HEK293 (cell line): ENCODE results near the gene LLGL1.

Experiments
- CTCF ChIA-PET: fragments of 350-600 bp; formaldehyde crosslinking; extraction: SDS; loops from one replicate; lab custom pipeline; 2021; ENCODE audit warnings: antibody characterized with exemption; lab: Yijun Ruan, JAX
- POLR2A ChIA-PET: fragments of 300-600 bp; formaldehyde crosslinking; extraction: SDS; loops from one replicate; lab custom pipeline; 2020; ENCODE audit warnings: antibody characterized with exemption, inconsistent platforms; lab: Yijun Ruan, JAX
- H3K27ac ChIP-seq: fragments of 200-500 bp; sonication (Bioruptor generic); 2 replicates; pipeline ENCODE4 v1.5.1; 2014; ENCODE audit warnings: low read depth, low read length, control low read depth, inconsistent platforms; ENCODE audit errors: extremely low read depth
- H3K36me3 ChIP-seq, 2 experiments: fragments of 200-500 bp in 1 of 2; sonication (Bioruptor generic) in 1 of 2; 1 replicate in 1 of 2; 2 replicates in 1 of 2; pipeline ENCODE4 v1.5.1; 2014 to 2017; ENCODE audit warnings: inconsistent platforms in 2 of 2, low read length in 2 of 2; ENCODE audit not compliant: control insufficient read depth in 2 of 2, insufficient read depth in 1 of 2
- H3K4me1 ChIP-seq: fragments of 200-500 bp; sonication (Bioruptor generic); 2 replicates; pipeline ENCODE4 v1.5.1; 2014; ENCODE audit warnings: mild to moderate bottlenecking, low read length, inconsistent platforms; ENCODE audit not compliant: control insufficient read depth, insufficient read depth
- H3K4me3 ChIP-seq: 2 replicates; pipeline ENCODE4 v1.5.1; 2011; ENCODE audit warnings: low read depth, mild to moderate bottlenecking, control low read depth, low read length, moderate library complexity
- H3K9me3 ChIP-seq: fragments of 200-500 bp; sonication (Bioruptor generic); 2 replicates; pipeline ENCODE4 v1.5.1; 2014; ENCODE audit warnings: low read depth, low read length, inconsistent platforms; ENCODE audit not compliant: control insufficient read depth, insufficient read depth
- AEBP2 ChIP-seq: fragments of 450-650 bp; formaldehyde crosslinking; IDR thresholded peaks from 2 replicates; pipeline ENCODE4 v1.5.1; 2016; ENCODE audit warnings: missing biosample characterization, missing genetic modification characterization, borderline replicate concordance
- PATZ1 ChIP-seq: fragments of 450-650 bp; formaldehyde crosslinking; IDR thresholded peaks from 2 replicates; pipeline ENCODE4 v1.5.1; 2016; ENCODE audit warnings: missing biosample characterization, missing genetic modification characterization
- PBX3 ChIP-seq: sonication (generic); formaldehyde crosslinking; IDR thresholded peaks from 2 replicates; pipeline ENCODE4 v1.8.1; 2022; ENCODE audit warnings: mild to moderate bottlenecking, moderate library complexity, missing genetic modification reagents
- SCRT1 ChIP-seq: fragments of 450-650 bp; formaldehyde crosslinking; IDR thresholded peaks from 2 replicates; pipeline ENCODE4 v1.5.1; 2016; ENCODE audit warnings: missing biosample characterization, missing genetic modification characterization, borderline replicate concordance
- SP3 ChIP-seq: fragments of 450-650 bp; formaldehyde crosslinking; IDR thresholded peaks from 2 replicates; pipeline ENCODE4 v1.5.1; 2016; ENCODE audit warnings: missing biosample characterization, missing genetic modification characterization
- ZBTB49 ChIP-seq: fragments of 450-650 bp; formaldehyde crosslinking; IDR thresholded peaks from 2 replicates; pipeline ENCODE4 v1.5.1; 2016; ENCODE audit warnings: missing biosample characterization, missing genetic modification characterization, low read depth
- ZFP69B ChIP-seq: fragments of 450-650 bp; formaldehyde crosslinking; IDR thresholded peaks from 2 replicates; pipeline ENCODE4 v1.5.1; 2016; ENCODE audit warnings: missing biosample characterization, missing genetic modification characterization
- ZNF239 ChIP-seq: fragments of 450-650 bp; formaldehyde crosslinking; IDR thresholded peaks from 2 replicates; pipeline ENCODE4 v1.5.1; 2016; ENCODE audit warnings: missing biosample characterization, missing genetic modification characterization
- ZNF433 ChIP-seq: fragments of 450-650 bp; formaldehyde crosslinking; IDR thresholded peaks from 2 replicates; pipeline ENCODE4 v1.5.1; 2016; ENCODE audit warnings: missing biosample characterization, missing genetic modification characterization, low read depth
- ZNF501 ChIP-seq: fragments of 450-650 bp; formaldehyde crosslinking; IDR thresholded peaks from 2 replicates; pipeline ENCODE4 v1.5.1; 2016; ENCODE audit warnings: missing biosample characterization, missing genetic modification characterization
- ZNF561 ChIP-seq: fragments of 450-650 bp; IDR thresholded peaks from 2 replicates; pipeline ENCODE4 v1.5.1; 2018; ENCODE audit warnings: missing biosample characterization, missing genetic modification characterization, borderline replicate concordance
- ZNF600 ChIP-seq: fragments of 450-650 bp; formaldehyde crosslinking; IDR thresholded peaks from 2 replicates; pipeline ENCODE4 v1.5.1; 2016; ENCODE audit warnings: missing biosample characterization, missing genetic modification characterization
- ZNF626 ChIP-seq: fragments of 450-650 bp; sonication (Bioruptor Pico); formaldehyde crosslinking; IDR thresholded peaks from 2 replicates; pipeline ENCODE4 v1.5.1; 2018; ENCODE audit warnings: missing biosample characterization, missing genetic modification characterization, inconsistent platforms
- ZNF629 ChIP-seq: fragments of 450-650 bp; formaldehyde crosslinking; IDR thresholded peaks from 2 replicates; pipeline ENCODE4 v1.5.1; 2017; ENCODE audit warnings: missing biosample characterization, missing genetic modification characterization
- ZNF639 ChIP-seq: fragments of 450-650 bp; formaldehyde crosslinking; IDR thresholded peaks from 2 replicates; pipeline ENCODE4 v1.5.1; 2016; ENCODE audit warnings: missing biosample characterization, missing genetic modification characterization
- ZNF692 ChIP-seq: fragments of 450-650 bp; formaldehyde crosslinking; IDR thresholded peaks from 2 replicates; pipeline ENCODE4 v1.5.1; 2016; ENCODE audit warnings: missing biosample characterization, missing genetic modification characterization
- ZNF785 ChIP-seq: fragments of 450-650 bp; formaldehyde crosslinking; IDR thresholded peaks from 2 replicates; pipeline ENCODE4 v1.5.1; 2016; ENCODE audit warnings: missing biosample characterization, missing genetic modification characterization

The LLGL1 gene

GRCh38 chr17:18201108-18201507 is 24.3 kb upstream of the LLGL1 start (continued):
- TF ChIP-seq ZBTB49 (tag by site-specific recombination) (no peak), ZNF785 (tag by site-specific recombination) (no peak), ZNF561 (no peak), ZNF626 (tag by site-specific recombination) (no peak), ZNF639 (no peak), SP3 (no peak)

GRCh38 chr17:18203308-18203707 is 22.1 kb upstream of the LLGL1 start:
- TF ChIP-seq ZNF785 (tag by site-specific recombination) (no peak), ZNF433 (tag by site-specific recombination) (no peak), ZFP69B (tag by site-specific recombination) (no peak), PBX3 (CRISPR knock-in tag) (no peak), SCRT1 (tag by site-specific recombination) (no peak), AEBP2 (tag by site-specific recombination) (no peak), ZNF629 (no peak), ZNF692 (tag by site-specific recombination) (no peak), ZNF239 (tag by site-specific recombination) (no peak), ZNF501 (tag by site-specific recombination) (no peak)
- POLR2A ChIA-PET = interaction anchor here (0.7 kb wide), 1 partner anchor 1077 kb away, joined by 9 read pairs; no protein-coding TSS in a partner anchor
- H3K4me3 ChIP-seq = no peak overlapping the region

GRCh38 chr17:18205861-18206260 is 19.6 kb upstream of the LLGL1 start:
- ChIA-PET CTCF (interaction anchor here (0.8 to 4.5 kb wide), 4 partner anchors 11 to 64 kb away, joined by 3 to 22 read pairs (median 4); no protein-coding TSS in a partner anchor), POLR2A (no interaction called here)
- no peak overlapping the region for H3K4me3 ChIP-seq
- H3K27ac ChIP-seq = no peak overlapping the region
- no peak for TF ChIP-seq PATZ1 (tag by site-specific recombination)
- TF ChIP-seq ZNF600 (tag by site-specific recombination) = peak; percentile 44; the same call in 1 of the 2 replicates
- H3K36me3 ChIP-seq = peaks cover 61 to 92% of the 10 kb centered on the region in 2 experiments
- no peaks in the 10 kb centered on the region for H3K9me3 ChIP-seq
- no peaks in the 10 kb centered on the region for H3K4me1 ChIP-seq

More at GRCh38 chr17:18203308-18203707, 22.1 kb upstream of the LLGL1 start:
- Histone ChIP-seq H3K9me3 (no peaks in the 10 kb centered on the region), H3K4me1 (no peaks in the 10 kb centered on the region), H3K36me3 (peaks cover 44 to 91% of the 10 kb centered on the region in 2 experiments), H3K27ac (no peak overlapping the region)
- CTCF ChIA-PET = interaction anchor here (0.7 to 4.5 kb wide), 6 partner anchors 11 to 111 kb away, joined by 3 to 22 read pairs (median 3); no protein-coding TSS in a partner anchor
